HEK293 (cell line): ENCODE data around the gene SPDYE4.

Source experiments
- CTCF ChIP-seq: fragments of 450-650 bp; formaldehyde crosslinking; IDR thresholded peaks from 2 replicates; pipeline ENCODE4 v1.5.1; 2016; ENCODE audit warnings: missing biosample characterization, missing genetic modification characterization
- MYNN ChIP-seq: fragments of 450-650 bp; formaldehyde crosslinking; IDR thresholded peaks from 2 replicates; pipeline ENCODE4 v1.5.1; 2016; ENCODE audit warnings: missing biosample characterization, missing genetic modification characterization, borderline replicate concordance
- YY1 ChIP-seq: fragments of 450-650 bp; formaldehyde crosslinking; IDR thresholded peaks from 2 replicates; pipeline ENCODE4 v1.5.1; 2018; ENCODE audit warnings: missing biosample characterization, missing genetic modification characterization
- ZBTB21 ChIP-seq: fragments of 450-650 bp; formaldehyde crosslinking; IDR thresholded peaks from 2 replicates; pipeline ENCODE4 v1.5.1; 2017; ENCODE audit warnings: missing biosample characterization, missing genetic modification characterization
- ZNF121 ChIP-seq: fragments of 450-650 bp; formaldehyde crosslinking; IDR thresholded peaks from 2 replicates; pipeline ENCODE4 v1.5.1; 2016; ENCODE audit warnings: missing biosample characterization, missing genetic modification characterization
- ZNF335 ChIP-seq: fragments of 450-650 bp; formaldehyde crosslinking; conservative IDR thresholded peaks from 2 replicates; pipeline ENCODE4 v1.5.1; 2016; ENCODE audit warnings: missing biosample characterization, missing genetic modification characterization

GRCh38 chr17:8762012-8762411 lies 3.7 kb upstream of the SPDYE4 start:
- TF ChIP-seq ZNF121 (no peak), CTCF (no peak), YY1 (tag by site-specific recombination) (no peak), MYNN (tag by site-specific recombination) (no peak), ZNF335 (tag by site-specific recombination) (no peak), ZBTB21 (tag by site-specific recombination) (no peak)
